HCT116 (cell line): ENCODE measurements around the gene RPS6KA2. TPM values are rescaled to one million over a fixed set of nuclear protein-coding genes. Genes with fewer than 3 reads are reported as not detected.

Source experiments
- ATAC-seq: fragments of 200-7000 bp; cut with Tn5 transposase; 2 replicates; pipeline ENCODE4 v1.9.1; 2020; ENCODE audit warnings: mild to moderate bottlenecking, moderate library complexity
- BruUV-seq: library from RNA; stranded (reverse); fragments of 400-500 nt; replicated peaks from 2 replicates; lab custom pipeline; 2021; lab: Mats Ljungman, UMichigan
- CTCF ChIA-PET: fragments of 300-600 bp; sonication (Branson Sonifier 250); formaldehyde crosslinking; loops from one replicate; lab custom pipeline; 2021; ENCODE audit warnings: antibody characterized with exemption; lab: Charles Lee
- POLR2A ChIA-PET: fragments of 300-600, 350-600 bp; sonication (Branson Sonifier 250); formaldehyde crosslinking; loops from one replicate; lab custom pipeline; 2021; ENCODE audit warnings: antibody characterized with exemption; lab: Charles Lee
- RAD21 ChIA-PET, 2 experiments: fragments of 300-600 bp; sonication (Branson Sonifier 250); formaldehyde crosslinking; loops; one replicate each; lab custom pipeline; 2023; ENCODE audit warnings: low total read pairs in 2 of 2; ENCODE audit not compliant: uncharacterized antibody in 2 of 2, unreplicated experiment in 2 of 2, low non-redundant PET in 1 of 2; lab: Charles Lee
- DNase-seq: peaks from one replicate; pipeline ENCODE4 v3.0.0-alpha.2; 2010; ENCODE audit warnings: low read depth, low spot score
- H2AFZ ChIP-seq: fragments of 200-600 bp; shearing (Covaris generic), sonication (generic); 2 replicates; pipeline ENCODE4 v1.6.1; 2017; ENCODE audit warnings: low read depth, mixed run types, mixed read lengths, antibody characterized with exemption, low read length; ENCODE audit not compliant: poor library complexity, severe bottlenecking
- H3K27ac ChIP-seq: 2 replicates; pipeline ENCODE4 v1.5.1; 2012; ENCODE audit warnings: low read depth, low read length
- H3K27me3 ChIP-seq: fragments of 200-600 bp; sonication (generic); 2 replicates; pipeline ENCODE4 v1.6.1; 2016; ENCODE audit warnings: mixed run types, low read length, mixed read lengths; ENCODE audit not compliant: insufficient read depth
- H3K36me3 ChIP-seq, 2 experiments: fragments of 200-500 bp in 1 of 2; fragments of 200-600 bp in 1 of 2; sonication (Bioruptor generic) in 1 of 2; sonication (generic) in 1 of 2; 2 replicates each; pipeline versions ENCODE4 v1.5.1 to v1.6.1; 2014 to 2016; ENCODE audit warnings: low read length in 2 of 2, inconsistent platforms in 1 of 2, mixed read lengths in 1 of 2, mixed run types in 1 of 2; ENCODE audit not compliant: insufficient read depth in 2 of 2, control insufficient read depth in 1 of 2
- H3K4me1 ChIP-seq, 2 experiments: fragments of 200-600 bp in 1 of 2; sonication (generic) in 1 of 2; 2 replicates each; pipeline versions ENCODE4 v1.5.1 to v1.6.1; 2012 to 2017; ENCODE audit warnings: low read length in 2 of 2, inconsistent platforms in 1 of 2, mild to moderate bottlenecking in 1 of 2, mixed read lengths in 1 of 2, mixed run types in 1 of 2, moderate library complexity in 1 of 2; ENCODE audit not compliant: insufficient read depth in 2 of 2, control insufficient read depth in 1 of 2
- H3K4me2 ChIP-seq: fragments of 200-600 bp; sonication (generic); 2 replicates; pipeline ENCODE4 v1.6.1; 2017; ENCODE audit warnings: mixed run types, low read length, mixed read lengths
- H3K4me3 ChIP-seq, 2 experiments: fragments of 200-600 bp in 1 of 2; sonication (generic) in 1 of 2; replicated peaks in 1 of 2; 2 replicates each; pipeline ENCODE4 v1.5.1; 2011 to 2016; ENCODE audit warnings: low read length in 2 of 2, control low read depth in 1 of 2, low read depth in 1 of 2, mild to moderate bottlenecking in 1 of 2, mixed read lengths in 1 of 2, mixed run types in 1 of 2
- H3K79me2 ChIP-seq: fragments of 200-600 bp; sonication (generic); 2 replicates; pipeline ENCODE4 v1.6.1; 2017; ENCODE audit warnings: mild to moderate bottlenecking, mixed run types, low read length, moderate library complexity, mixed read lengths; ENCODE audit not compliant: insufficient read depth
- H3K9ac ChIP-seq: fragments of 200-600 bp; sonication (generic); 2 replicates; pipeline ENCODE4 v1.6.1; 2016; ENCODE audit warnings: low read length, mixed read lengths
- H3K9me2 ChIP-seq: fragments of 200-600 bp; sonication (generic), shearing (Covaris generic); 2 replicates; pipeline ENCODE4 v1.6.1; 2017; ENCODE audit warnings: mixed run types, mild to moderate bottlenecking, moderate library complexity; ENCODE audit not compliant: insufficient read depth
- H3K9me3 ChIP-seq, 2 experiments: fragments of 200-500 bp in 1 of 2; fragments of 200-600 bp in 1 of 2; sonication (Bioruptor generic) in 1 of 2; sonication (generic) in 1 of 2; 2 replicates each; pipeline ENCODE4 v1.6.1; 2014 to 2017; ENCODE audit warnings: low read length in 2 of 2, mixed read lengths in 2 of 2, inconsistent platforms in 1 of 2, low read depth in 1 of 2, mild to moderate bottlenecking in 1 of 2, mixed run types in 1 of 2, moderate library complexity in 1 of 2; ENCODE audit not compliant: control insufficient read depth in 1 of 2, insufficient read depth in 1 of 2
- H4K20me1 ChIP-seq: fragments of 200-600 bp; sonication (generic), shearing (Covaris generic); 2 replicates; pipeline ENCODE4 v1.6.1; 2017; ENCODE audit warnings: mixed run types, mild to moderate bottlenecking, moderate library complexity; ENCODE audit not compliant: insufficient read depth
- CEBPB ChIP-seq: IDR thresholded peaks from 2 replicates; pipeline ENCODE4 v1.6.1; 2012; ENCODE audit warnings: low read depth
- CTCF ChIP-seq, 3 experiments: fragments of 200-600 bp in 1 of 3; sonication (generic) in 1 of 3; IDR thresholded peaks in 2 of 3; conservative IDR thresholded peaks in 1 of 3; 2 replicates each; pipeline ENCODE4 v1.5.1; 2012 to 2017; ENCODE audit warnings: low read depth in 2 of 3, low read length in 2 of 3, antibody characterized with exemption in 1 of 3, borderline replicate concordance in 1 of 3, control low read depth in 1 of 3, mild to moderate bottlenecking in 1 of 3, mixed read lengths in 1 of 3, mixed run types in 1 of 3, moderate library complexity in 1 of 3; ENCODE audit not compliant: insufficient read depth in 1 of 3
- EGR1 ChIP-seq: IDR thresholded peaks from 2 replicates; pipeline ENCODE4 v1.6.1; 2012; ENCODE audit warnings: low read depth
- ELF1 ChIP-seq: IDR thresholded peaks from 2 replicates; pipeline ENCODE4 v1.6.1; 2012; ENCODE audit warnings: low read depth, borderline replicate concordance
- EZH2 ChIP-seq: fragments of 200-600 bp; sonication (generic); IDR thresholded peaks from 2 replicates; pipeline ENCODE4 v1.6.1; 2017; ENCODE audit warnings: antibody characterized with exemption, mixed run types
- EZH2phosphoT487 ChIP-seq: fragments of 200-600 bp; IDR thresholded peaks from 2 replicates; pipeline ENCODE4 v1.6.1; 2018; ENCODE audit warnings: antibody characterized with exemption, borderline replicate concordance
- POLR2A ChIP-seq: IDR thresholded peaks from 2 replicates; pipeline ENCODE4 v1.7.0; 2011; ENCODE audit warnings: borderline replicate concordance; ENCODE audit not compliant: insufficient read depth, insufficient read length; ENCODE audit errors: extremely low read depth
- POLR2AphosphoS5 ChIP-seq: IDR thresholded peaks from 2 replicates; pipeline ENCODE4 v1.6.1; 2011; ENCODE audit warnings: mild to moderate bottlenecking, low read depth, low read length, moderate library complexity
- RAD21 ChIP-seq: IDR thresholded peaks from 2 replicates; pipeline ENCODE4 v1.6.1; 2012; ENCODE audit warnings: low read depth, mild to moderate bottlenecking
- SP1 ChIP-seq: IDR thresholded peaks from 2 replicates; pipeline ENCODE4 v1.6.1; 2012; ENCODE audit warnings: low read depth
- SRF ChIP-seq: IDR thresholded peaks from 2 replicates; pipeline ENCODE4 v1.6.1; 2012; ENCODE audit warnings: low read depth
- TCF7L2 ChIP-seq: IDR thresholded peaks from 2 replicates; pipeline ENCODE4 v1.7.0; 2011; ENCODE audit warnings: borderline replicate concordance, inconsistent platforms; ENCODE audit not compliant: insufficient read depth, insufficient read length; ENCODE audit errors: extremely low read depth
- YY1 ChIP-seq: IDR thresholded peaks from 2 replicates; pipeline ENCODE4 v1.6.1; 2011; ENCODE audit warnings: low read length, low read depth, moderate library complexity, mild to moderate bottlenecking; ENCODE audit not compliant: insufficient replicate concordance; ENCODE audit errors: extremely low read depth
- ZBTB33 ChIP-seq: IDR thresholded peaks from 2 replicates; pipeline ENCODE4 v1.6.1; 2011; ENCODE audit warnings: mild to moderate bottlenecking, low read length, moderate library complexity; ENCODE audit not compliant: insufficient replicate concordance; ENCODE audit errors: extremely low read depth
- ZFX ChIP-seq: fragments of 450-650 bp; IDR thresholded peaks from 2 replicates; pipeline ENCODE4 v1.6.1; 2017
- ZNF274 ChIP-seq: fragments of 200-500 bp; sonication (Bioruptor generic); IDR thresholded peaks from 2 replicates; pipeline ENCODE4 v1.6.1; 2014; ENCODE audit warnings: mild to moderate bottlenecking, low read depth, low read length, inconsistent platforms
- intact Hi-C: fragments of 100-400 bp; cut with micrococcal nuclease; formaldehyde crosslinking; loops from 2 replicates; pipeline ENCODE4 v1.10.0; 2022
- total RNA-seq: library from RNA; stranded (reverse); gene quantifications from one replicate; pipeline ENCODE4 v1.2.1, GENCODE V29; 2021; ENCODE audit not compliant: unreplicated experiment
- TF ChIP-seq, protein P1 (sequence below): IDR thresholded peaks from 2 replicates; pipeline ENCODE4 v1.6.1; 2012; ENCODE audit warnings: low read depth
- TF ChIP-seq, protein P2 (sequence below): IDR thresholded peaks from 2 replicates; pipeline ENCODE4 v1.6.1; 2012
- TF ChIP-seq, protein P3 (sequence below): IDR thresholded peaks from 2 replicates; pipeline ENCODE4 v1.6.1; 2012

Gene RPS6KA2
- total RNA-seq, 1 experiment from 2014 or later, result 8.5 TPM

DNA sequence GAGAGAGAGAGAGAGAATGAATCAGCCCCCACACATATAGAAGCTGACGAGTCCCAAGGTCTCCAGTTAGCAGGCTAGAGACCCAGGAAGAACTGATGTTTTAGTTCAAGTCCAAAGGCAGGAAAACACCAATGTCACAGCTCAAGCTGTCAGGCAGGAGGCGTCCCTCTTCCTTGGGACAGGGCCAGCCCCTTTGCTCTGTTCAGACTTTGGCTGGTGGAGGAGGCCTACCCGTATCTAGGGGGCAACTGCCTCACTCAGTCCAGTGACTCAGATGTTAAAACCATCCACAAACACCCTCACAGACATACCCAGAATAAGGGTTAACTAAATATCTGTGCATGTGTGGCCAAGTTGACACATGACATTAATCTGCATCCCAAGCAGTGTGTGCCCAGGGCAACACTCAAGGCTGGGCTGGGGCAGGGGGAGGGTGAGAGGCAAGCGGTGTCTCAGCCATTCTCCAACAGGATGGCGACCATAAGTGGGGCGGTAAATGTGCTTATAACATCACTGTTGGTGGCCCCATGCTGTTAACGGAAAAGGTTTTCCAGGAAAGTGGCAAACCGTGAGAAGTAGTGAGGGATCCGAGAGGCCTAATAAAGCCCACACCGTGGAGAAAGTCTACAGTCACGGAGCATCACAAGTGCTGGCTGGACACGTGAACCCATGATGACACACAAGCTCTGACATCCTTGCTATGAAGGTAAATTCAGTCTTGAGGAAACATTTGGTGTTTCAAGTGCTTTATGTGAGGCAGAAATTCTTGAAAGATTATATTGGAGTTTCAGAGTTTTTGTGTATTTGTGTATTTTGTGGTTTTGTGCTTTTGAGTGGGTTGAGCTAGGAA lies 68.7 kb downstream of the RPS6KA2 start:
- no peak for ATAC-seq
- H3K36me3 ChIP-seq, result no peaks in the 10 kb centered on the region
- no peak overlapping the region for H3K27ac ChIP-seq
- no peaks in the 10 kb centered on the region for H3K27me3 ChIP-seq
- no peaks in the 10 kb centered on the region for H3K9me3 ChIP-seq
- no peak overlapping the region for H3K4me3 ChIP-seq
- H4K20me1 ChIP-seq, result no peaks in the 10 kb centered on the region
- no peak overlapping the region for H3K4me2 ChIP-seq
- peaks cover 20 to 31% of the 10 kb centered on the region in 2 experiments for H3K4me1 ChIP-seq
- intact Hi-C loops, result loop anchor here (10.0 kb wide), 1 partner anchor 136 kb away; no protein-coding TSS in a partner anchor
- BruUV-seq, result no TSS peak
- H3K9me2 ChIP-seq, result no peaks in the 10 kb centered on the region
- H3K9ac ChIP-seq, result no peak overlapping the region
- RAD21 ChIA-PET, result no interaction called here
- no peaks in the 10 kb centered on the region for H3K79me2 ChIP-seq
- CTCF ChIA-PET, result no interaction called here
- POLR2A ChIA-PET, result no interaction called here
- no peak for DNase-seq
- H2AFZ ChIP-seq, result no peak overlapping the region
- TF ChIP-seq ZFX (no peak), RAD21 (no peak), POLR2AphosphoS5 (no peak), YY1 (no peak), EGR1 (no peak), SRF (no peak), ELF1 (no peak), SP1 (no peak), EZH2 (no peak), POLR2A (no peak), CEBPB (no peak), ZBTB33 (no peak), ZNF274 (no peak), EZH2phosphoT487 (no peak), CTCF (IDR thresholded peaks at IDR 0.05 in 2 of 3, conservative IDR thresholded peaks at IDR 0.05 in 1 of 3; ENCODE audit: borderline replicate concordance in 1 of 3, insufficient read depth in 1 of 3, low read depth in 2 of 3, low read length in 2 of 3) (no peak), TCF7L2 (no peak)
- TF ChIP-seq, protein P1, sequence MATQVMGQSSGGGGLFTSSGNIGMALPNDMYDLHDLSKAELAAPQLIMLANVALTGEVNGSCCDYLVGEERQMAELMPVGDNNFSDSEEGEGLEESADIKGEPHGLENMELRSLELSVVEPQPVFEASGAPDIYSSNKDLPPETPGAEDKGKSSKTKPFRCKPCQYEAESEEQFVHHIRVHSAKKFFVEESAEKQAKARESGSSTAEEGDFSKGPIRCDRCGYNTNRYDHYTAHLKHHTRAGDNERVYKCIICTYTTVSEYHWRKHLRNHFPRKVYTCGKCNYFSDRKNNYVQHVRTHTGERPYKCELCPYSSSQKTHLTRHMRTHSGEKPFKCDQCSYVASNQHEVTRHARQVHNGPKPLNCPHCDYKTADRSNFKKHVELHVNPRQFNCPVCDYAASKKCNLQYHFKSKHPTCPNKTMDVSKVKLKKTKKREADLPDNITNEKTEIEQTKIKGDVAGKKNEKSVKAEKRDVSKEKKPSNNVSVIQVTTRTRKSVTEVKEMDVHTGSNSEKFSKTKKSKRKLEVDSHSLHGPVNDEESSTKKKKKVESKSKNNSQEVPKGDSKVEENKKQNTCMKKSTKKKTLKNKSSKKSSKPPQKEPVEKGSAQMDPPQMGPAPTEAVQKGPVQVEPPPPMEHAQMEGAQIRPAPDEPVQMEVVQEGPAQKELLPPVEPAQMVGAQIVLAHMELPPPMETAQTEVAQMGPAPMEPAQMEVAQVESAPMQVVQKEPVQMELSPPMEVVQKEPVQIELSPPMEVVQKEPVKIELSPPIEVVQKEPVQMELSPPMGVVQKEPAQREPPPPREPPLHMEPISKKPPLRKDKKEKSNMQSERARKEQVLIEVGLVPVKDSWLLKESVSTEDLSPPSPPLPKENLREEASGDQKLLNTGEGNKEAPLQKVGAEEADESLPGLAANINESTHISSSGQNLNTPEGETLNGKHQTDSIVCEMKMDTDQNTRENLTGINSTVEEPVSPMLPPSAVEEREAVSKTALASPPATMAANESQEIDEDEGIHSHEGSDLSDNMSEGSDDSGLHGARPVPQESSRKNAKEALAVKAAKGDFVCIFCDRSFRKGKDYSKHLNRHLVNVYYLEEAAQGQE, result no peak
- TF ChIP-seq, protein P2, sequence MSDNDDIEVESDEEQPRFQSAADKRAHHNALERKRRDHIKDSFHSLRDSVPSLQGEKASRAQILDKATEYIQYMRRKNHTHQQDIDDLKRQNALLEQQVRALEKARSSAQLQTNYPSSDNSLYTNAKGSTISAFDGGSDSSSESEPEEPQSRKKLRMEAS, result no peak
- TF ChIP-seq, protein P3, sequence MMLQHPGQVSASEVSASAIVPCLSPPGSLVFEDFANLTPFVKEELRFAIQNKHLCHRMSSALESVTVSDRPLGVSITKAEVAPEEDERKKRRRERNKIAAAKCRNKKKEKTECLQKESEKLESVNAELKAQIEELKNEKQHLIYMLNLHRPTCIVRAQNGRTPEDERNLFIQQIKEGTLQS, result no peak
